ENCODE results near the gene DBF4.

DNA sequence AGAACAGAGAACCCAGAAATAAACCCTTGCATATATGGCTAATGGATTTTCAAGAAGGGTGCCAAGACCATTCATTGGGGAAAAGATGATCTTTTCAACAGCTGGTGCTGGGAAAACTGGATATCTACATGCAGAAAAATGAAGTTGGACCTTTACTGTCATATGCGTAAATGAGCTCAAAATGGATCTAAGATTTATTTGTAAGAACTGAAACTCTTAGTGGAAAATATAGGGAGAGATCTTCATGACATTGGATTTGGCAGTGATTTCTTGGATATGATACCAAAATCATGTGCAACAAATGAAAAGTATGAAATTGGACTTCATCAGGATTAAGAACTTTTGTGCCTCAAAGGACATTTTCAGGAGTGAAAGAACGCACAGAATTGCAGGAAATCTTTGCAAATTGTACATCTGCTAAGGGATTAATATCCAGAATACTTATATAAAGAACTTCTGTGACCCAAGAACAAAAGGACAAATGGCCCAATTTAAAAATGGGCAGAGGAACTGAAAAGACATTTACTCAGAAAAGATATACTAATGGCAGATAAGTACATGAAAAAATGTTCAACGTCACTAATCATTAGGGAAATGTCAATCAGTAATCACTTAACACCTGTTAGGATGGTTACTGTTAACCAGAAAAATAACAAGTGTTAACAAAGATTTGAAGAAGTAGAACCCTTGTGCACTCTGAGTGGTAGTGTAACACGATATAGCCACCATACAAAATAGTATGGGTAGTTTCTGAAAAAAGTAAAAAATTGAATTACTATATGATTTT, 6.1 kb downstream of the DBF4 start:
- TF ChIP-seq, protein P1, sequence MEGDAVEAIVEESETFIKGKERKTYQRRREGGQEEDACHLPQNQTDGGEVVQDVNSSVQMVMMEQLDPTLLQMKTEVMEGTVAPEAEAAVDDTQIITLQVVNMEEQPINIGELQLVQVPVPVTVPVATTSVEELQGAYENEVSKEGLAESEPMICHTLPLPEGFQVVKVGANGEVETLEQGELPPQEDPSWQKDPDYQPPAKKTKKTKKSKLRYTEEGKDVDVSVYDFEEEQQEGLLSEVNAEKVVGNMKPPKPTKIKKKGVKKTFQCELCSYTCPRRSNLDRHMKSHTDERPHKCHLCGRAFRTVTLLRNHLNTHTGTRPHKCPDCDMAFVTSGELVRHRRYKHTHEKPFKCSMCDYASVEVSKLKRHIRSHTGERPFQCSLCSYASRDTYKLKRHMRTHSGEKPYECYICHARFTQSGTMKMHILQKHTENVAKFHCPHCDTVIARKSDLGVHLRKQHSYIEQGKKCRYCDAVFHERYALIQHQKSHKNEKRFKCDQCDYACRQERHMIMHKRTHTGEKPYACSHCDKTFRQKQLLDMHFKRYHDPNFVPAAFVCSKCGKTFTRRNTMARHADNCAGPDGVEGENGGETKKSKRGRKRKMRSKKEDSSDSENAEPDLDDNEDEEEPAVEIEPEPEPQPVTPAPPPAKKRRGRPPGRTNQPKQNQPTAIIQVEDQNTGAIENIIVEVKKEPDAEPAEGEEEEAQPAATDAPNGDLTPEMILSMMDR (IDR thresholded peaks at IDR 0.05), result no peak
- TF ChIP-seq EZH2 (IDR thresholded peaks at IDR 0.05), result no peak

Measured in neural progenitor cell (in vitro differentiated cells).